Measurements from ENCODE around the gene FAM47A. TPM values are rescaled to one million over a fixed set of nuclear protein-coding genes. Genes with fewer than 3 reads are reported as not detected.

Gene FAM47A
- not detected in 2 replicates for total RNA-seq

GRCh38 chrX:34132028-34132427 is at the start of gene FAM47A:
Gene FAM47A (minus strand): TSS chrX:34132314. CDS start chrX:34132278, 36 bp downstream.

All from dermis lymphatic vessel endothelial cell (primary cell).